Measurements from ENCODE around the gene ABHD16B.

The ABHD16B gene

GRCh38 chr20:63896264-63897105 is 35.2 kb downstream of the ABHD16B start:
- peak; percentile 7; the same call in 1 of the 3 replicates for ATAC-seq
- TF ChIP-seq ZNF8 (CRISPR knock-in tag; IDR thresholded peaks at IDR 0.05) (no peak), POU6F1 (CRISPR knock-in tag; IDR thresholded peaks at IDR 0.05; ENCODE audit: borderline replicate concordance, low read depth) (no peak), ZFP3 (CRISPR knock-in tag; IDR thresholded peaks at IDR 0.05) (no peak), ARNTL (CRISPR knock-in tag; IDR thresholded peaks at IDR 0.05; ENCODE audit: borderline replicate concordance, low read depth) (no peak), ISL1 (CRISPR knock-in tag; IDR thresholded peaks at IDR 0.05) (no peak), RARB (CRISPR knock-in tag; IDR thresholded peaks at IDR 0.05) (no peak), ZFP30 (CRISPR knock-in tag; IDR thresholded peaks at IDR 0.05) (no peak), TCF4 (CRISPR knock-in tag; IDR thresholded peaks at IDR 0.05; ENCODE audit: borderline replicate concordance) (no peak), CSDC2 (CRISPR knock-in tag; IDR thresholded peaks at IDR 0.05) (no peak)
- TF ChIP-seq, protein P1, sequence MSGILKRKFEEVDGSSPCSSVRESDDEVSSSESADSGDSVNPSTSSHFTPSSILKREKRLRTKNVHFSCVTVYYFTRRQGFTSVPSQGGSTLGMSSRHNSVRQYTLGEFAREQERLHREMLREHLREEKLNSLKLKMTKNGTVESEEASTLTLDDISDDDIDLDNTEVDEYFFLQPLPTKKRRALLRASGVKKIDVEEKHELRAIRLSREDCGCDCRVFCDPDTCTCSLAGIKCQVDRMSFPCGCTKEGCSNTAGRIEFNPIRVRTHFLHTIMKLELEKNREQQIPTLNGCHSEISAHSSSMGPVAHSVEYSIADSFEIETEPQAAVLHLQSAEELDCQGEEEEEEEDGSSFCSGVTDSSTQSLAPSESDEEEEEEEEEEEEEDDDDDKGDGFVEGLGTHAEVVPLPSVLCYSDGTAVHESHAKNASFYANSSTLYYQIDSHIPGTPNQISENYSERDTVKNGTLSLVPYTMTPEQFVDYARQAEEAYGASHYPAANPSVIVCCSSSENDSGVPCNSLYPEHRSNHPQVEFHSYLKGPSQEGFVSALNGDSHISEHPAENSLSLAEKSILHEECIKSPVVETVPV (CRISPR knock-in tag; IDR thresholded peaks at IDR 0.05), result no peak
- TF ChIP-seq, protein P2, sequence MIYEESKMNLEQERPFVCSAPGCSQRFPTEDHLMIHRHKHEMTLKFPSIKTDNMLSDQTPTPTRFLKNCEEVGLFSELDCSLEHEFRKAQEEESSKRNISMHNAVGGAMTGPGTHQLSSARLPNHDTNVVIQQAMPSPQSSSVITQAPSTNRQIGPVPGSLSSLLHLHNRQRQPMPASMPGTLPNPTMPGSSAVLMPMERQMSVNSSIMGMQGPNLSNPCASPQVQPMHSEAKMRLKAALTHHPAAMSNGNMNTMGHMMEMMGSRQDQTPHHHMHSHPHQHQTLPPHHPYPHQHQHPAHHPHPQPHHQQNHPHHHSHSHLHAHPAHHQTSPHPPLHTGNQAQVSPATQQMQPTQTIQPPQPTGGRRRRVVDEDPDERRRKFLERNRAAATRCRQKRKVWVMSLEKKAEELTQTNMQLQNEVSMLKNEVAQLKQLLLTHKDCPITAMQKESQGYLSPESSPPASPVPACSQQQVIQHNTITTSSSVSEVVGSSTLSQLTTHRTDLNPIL (CRISPR knock-in tag; IDR thresholded peaks at IDR 0.05; ENCODE audit: low read depth), result no peak
- TF ChIP-seq, protein P3, sequence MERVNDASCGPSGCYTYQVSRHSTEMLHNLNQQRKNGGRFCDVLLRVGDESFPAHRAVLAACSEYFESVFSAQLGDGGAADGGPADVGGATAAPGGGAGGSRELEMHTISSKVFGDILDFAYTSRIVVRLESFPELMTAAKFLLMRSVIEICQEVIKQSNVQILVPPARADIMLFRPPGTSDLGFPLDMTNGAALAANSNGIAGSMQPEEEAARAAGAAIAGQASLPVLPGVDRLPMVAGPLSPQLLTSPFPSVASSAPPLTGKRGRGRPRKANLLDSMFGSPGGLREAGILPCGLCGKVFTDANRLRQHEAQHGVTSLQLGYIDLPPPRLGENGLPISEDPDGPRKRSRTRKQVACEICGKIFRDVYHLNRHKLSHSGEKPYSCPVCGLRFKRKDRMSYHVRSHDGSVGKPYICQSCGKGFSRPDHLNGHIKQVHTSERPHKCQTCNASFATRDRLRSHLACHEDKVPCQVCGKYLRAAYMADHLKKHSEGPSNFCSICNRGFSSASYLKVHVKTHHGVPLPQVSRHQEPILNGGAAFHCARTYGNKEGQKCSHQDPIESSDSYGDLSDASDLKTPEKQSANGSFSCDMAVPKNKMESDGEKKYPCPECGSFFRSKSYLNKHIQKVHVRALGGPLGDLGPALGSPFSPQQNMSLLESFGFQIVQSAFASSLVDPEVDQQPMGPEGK (CRISPR knock-in tag; IDR thresholded peaks at IDR 0.05; ENCODE audit: borderline replicate concordance), result no peak

DNA sequence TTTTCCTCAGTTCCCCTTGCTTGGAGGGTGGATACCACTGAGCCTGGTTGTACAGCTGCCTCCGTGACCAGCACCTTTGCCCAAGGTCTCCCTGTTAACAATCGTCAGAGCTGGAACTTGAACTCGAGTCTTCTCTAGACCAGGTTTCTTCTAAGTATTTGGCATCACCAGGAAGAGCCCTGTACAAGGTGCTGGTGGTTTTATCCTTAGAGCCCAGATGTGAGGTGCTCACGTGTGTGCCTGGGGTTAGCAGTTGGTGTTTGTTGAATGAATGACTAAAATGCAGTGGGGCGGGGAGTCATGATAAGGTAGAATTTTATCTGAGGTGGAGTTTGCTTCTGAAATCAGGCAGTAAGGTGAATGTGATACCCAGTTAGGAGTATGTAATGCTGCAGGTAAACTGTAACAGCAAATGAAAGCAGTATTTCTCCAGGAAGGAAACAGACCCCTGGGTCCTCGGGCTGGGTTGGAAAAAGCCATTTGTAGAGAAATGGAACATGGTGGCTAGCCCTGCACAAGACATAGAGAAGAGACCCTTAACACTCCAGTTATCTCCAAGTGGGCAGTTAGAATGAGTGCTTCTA is 36.8 kb downstream of the ABHD16B start:
- ATAC-seq, result no peak
- no peak for TF ChIP-seq ISL1 (CRISPR knock-in tag; IDR thresholded peaks at IDR 0.05)
- no peak for TF ChIP-seq GLIS3 (CRISPR knock-in tag; IDR thresholded peaks at IDR 0.05)
- no peak for TF ChIP-seq RARB (CRISPR knock-in tag; IDR thresholded peaks at IDR 0.05)
- no peak for TF ChIP-seq ESRRG (CRISPR knock-in tag; IDR thresholded peaks at IDR 0.05)
- TF ChIP-seq, protein P1 (CRISPR knock-in tag; IDR thresholded peaks at IDR 0.05), result no peak
- no peak for TF ChIP-seq SNAI2 (CRISPR knock-in tag; IDR thresholded peaks at IDR 0.05)
- no peak for TF ChIP-seq TOX (CRISPR knock-in tag; IDR thresholded peaks at IDR 0.05; ENCODE audit: borderline replicate concordance)

GRCh38 chr20:63898882-63899558 is 37.7 kb downstream of the ABHD16B start:
- ATAC-seq, result no peak
- TF ChIP-seq ZNF8 (CRISPR knock-in tag; IDR thresholded peaks at IDR 0.05) (no peak), TCF4 (CRISPR knock-in tag; IDR thresholded peaks at IDR 0.05; ENCODE audit: borderline replicate concordance) (no peak), ZNF565 (CRISPR knock-in tag; conservative IDR thresholded peaks at IDR 0.05; ENCODE audit: low read depth) (no peak), ISL1 (CRISPR knock-in tag; IDR thresholded peaks at IDR 0.05) (no peak), ZFP30 (CRISPR knock-in tag; IDR thresholded peaks at IDR 0.05) (no peak), TSHZ2 (CRISPR knock-in tag; IDR thresholded peaks at IDR 0.05) (no peak), ARNTL (CRISPR knock-in tag; IDR thresholded peaks at IDR 0.05; ENCODE audit: borderline replicate concordance, low read depth) (no peak), ZC3H10 (CRISPR knock-in tag; IDR thresholded peaks at IDR 0.05) (no peak), OSR1 (CRISPR knock-in tag; IDR thresholded peaks at IDR 0.05) (no peak), RARB (CRISPR knock-in tag; IDR thresholded peaks at IDR 0.05) (no peak), ESRRG (CRISPR knock-in tag; IDR thresholded peaks at IDR 0.05) (no peak)
- TF ChIP-seq, protein P1 (CRISPR knock-in tag; IDR thresholded peaks at IDR 0.05), result no peak

Data from SK-N-SH treated with all-trans-retinoic acid at 6 μM for 48 hours (cell line).